Measurements from ENCODE around the gene CFAP298.

DNA sequence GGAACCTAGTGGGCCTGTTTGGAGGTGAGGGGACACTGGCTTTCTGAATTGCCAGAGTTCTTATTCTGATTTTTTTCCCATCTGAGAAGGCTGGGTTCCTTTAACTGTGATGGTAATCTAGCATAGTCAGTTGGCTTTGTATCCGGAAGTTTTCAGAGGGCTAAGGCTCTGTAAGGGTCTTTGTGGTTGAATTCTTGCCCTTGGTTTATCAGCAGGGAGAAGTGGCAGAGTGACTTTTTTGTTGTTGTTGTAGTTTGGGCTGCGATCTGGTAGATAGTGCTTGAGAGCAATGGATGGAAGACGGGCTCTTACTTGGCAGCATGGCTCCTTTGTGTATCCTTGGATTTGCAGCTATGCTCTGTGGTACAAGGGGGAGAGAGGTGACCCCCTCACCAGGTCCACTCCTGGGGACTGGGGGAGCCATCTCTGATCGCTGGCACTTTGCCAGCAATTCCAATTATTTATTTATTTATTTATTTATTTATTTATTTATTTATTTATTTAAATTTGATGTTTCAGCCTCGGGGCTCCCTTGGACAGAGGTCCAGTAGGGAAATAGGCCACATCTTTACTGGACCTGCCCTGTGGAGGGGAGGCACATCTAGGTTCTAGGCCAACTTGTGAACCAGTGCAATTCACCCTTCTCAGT, 45.3 kb downstream of the CFAP298 start:
- TF ChIP-seq, protein P1, sequence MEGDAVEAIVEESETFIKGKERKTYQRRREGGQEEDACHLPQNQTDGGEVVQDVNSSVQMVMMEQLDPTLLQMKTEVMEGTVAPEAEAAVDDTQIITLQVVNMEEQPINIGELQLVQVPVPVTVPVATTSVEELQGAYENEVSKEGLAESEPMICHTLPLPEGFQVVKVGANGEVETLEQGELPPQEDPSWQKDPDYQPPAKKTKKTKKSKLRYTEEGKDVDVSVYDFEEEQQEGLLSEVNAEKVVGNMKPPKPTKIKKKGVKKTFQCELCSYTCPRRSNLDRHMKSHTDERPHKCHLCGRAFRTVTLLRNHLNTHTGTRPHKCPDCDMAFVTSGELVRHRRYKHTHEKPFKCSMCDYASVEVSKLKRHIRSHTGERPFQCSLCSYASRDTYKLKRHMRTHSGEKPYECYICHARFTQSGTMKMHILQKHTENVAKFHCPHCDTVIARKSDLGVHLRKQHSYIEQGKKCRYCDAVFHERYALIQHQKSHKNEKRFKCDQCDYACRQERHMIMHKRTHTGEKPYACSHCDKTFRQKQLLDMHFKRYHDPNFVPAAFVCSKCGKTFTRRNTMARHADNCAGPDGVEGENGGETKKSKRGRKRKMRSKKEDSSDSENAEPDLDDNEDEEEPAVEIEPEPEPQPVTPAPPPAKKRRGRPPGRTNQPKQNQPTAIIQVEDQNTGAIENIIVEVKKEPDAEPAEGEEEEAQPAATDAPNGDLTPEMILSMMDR (IDR thresholded peaks at IDR 0.05): no peak
- TF ChIP-seq POLR2AphosphoS5 (IDR thresholded peaks at IDR 0.05; ENCODE audit: insufficient read depth in 1 of 2, low read depth in 1 of 2): no peak
